Esophagus mucosa (tissue), 1 donor: ENCODE data around the gene IFT25. TPM values are rescaled to one million over a fixed set of nuclear protein-coding genes. Genes with fewer than 3 reads are reported as not detected.
A peak's percentile ranks its signal among the peaks of the same experiment; 100 is the strongest.

Source experiments
- ATAC-seq: fragments of 200-7000 bp; cut with Tn5 transposase; one replicate; pipeline ENCODE4 v1.9.1; 2020
- total RNA-seq: library from RNA; stranded (reverse); gene quantifications from one replicate; pipeline ENCODE4 v1.2.4, GENCODE V29; 2023
- donor health status: DM: yes; HTN: yes; CAD: no.

Gene IFT25
- total RNA-seq, 1 donor from 2014 or later, result 15.6 TPM

- no peak for ATAC-seq
Observed at GRCh38 chr1:53927376-53927881, 18.1 kb downstream of the IFT25 start.

DNA sequence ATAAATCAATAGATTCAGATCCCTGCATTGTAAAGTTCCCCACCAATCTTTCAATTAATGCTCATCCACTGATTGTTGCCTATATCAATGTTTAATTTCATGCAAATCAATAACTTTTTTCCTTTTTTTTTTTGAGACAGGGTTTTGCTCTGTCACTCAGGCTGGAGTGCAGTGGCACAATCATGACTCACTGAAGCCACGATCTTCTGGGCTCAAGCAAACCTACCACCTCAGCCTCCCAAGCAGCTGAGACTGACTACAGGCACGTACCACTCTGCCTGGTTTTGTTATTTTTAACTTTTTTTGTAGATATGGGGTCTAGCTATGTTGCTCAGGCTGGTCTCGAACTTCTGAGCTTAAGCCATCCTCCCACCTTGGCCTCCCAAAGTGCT lies 25.8 kb downstream of the IFT25 start:
- no peak for ATAC-seq

DNA sequence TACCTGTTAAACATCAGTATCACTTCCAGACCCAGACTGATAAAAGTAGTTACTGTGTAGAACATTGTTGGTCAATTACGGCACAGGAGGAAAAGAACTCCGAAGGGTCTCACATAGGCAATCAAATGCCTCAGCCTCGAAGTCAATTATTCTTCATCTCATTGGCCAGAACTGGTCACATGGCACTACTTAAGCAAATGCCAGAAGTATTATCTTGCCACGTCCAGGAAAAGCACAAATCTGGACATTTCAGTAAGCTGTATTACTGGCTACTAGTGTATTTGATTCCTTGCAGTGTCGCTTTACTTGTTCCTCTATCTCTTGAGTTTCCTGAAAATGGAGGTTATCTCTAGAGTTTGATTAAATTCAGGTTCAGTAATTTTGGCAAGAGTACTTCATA lies 27.2 kb downstream of the IFT25 start:
- ATAC-seq, result no peak

GRCh38 chr1:53913352-53914033 lies 32.0 kb downstream of the IFT25 start:
- no peak for ATAC-seq

GRCh38 chr1:53911442-53911841 lies 34.1 kb downstream of the IFT25 start:
- no peak for ATAC-seq

DNA sequence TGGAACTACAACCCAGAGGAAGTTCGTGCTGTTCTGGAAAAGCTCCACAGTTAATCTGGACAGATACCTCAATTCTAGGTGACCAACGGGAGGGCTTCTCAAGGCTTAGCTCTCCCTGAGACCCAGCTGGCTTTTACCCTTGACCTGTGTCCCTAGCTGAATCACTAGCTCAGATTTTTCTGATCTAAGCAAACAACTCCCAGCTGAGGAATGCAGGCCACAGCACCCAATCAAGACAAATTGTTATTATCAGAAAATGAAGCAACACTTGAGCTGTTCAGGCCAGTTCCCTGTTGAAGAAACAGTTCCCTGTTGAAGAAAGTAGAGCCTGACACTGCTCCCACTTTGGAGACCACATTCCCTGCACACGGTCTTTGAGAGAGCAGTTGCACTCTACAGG lies 35.6 kb downstream of the IFT25 start:
- no peak for ATAC-seq

- ATAC-seq, result no peak
Observed at GRCh38 chr1:53906121-53906520, 39.4 kb downstream of the IFT25 start.

GRCh38 chr1:53905509-53905908 lies 40.0 kb downstream of the IFT25 start:
- no peak for ATAC-seq

DNA sequence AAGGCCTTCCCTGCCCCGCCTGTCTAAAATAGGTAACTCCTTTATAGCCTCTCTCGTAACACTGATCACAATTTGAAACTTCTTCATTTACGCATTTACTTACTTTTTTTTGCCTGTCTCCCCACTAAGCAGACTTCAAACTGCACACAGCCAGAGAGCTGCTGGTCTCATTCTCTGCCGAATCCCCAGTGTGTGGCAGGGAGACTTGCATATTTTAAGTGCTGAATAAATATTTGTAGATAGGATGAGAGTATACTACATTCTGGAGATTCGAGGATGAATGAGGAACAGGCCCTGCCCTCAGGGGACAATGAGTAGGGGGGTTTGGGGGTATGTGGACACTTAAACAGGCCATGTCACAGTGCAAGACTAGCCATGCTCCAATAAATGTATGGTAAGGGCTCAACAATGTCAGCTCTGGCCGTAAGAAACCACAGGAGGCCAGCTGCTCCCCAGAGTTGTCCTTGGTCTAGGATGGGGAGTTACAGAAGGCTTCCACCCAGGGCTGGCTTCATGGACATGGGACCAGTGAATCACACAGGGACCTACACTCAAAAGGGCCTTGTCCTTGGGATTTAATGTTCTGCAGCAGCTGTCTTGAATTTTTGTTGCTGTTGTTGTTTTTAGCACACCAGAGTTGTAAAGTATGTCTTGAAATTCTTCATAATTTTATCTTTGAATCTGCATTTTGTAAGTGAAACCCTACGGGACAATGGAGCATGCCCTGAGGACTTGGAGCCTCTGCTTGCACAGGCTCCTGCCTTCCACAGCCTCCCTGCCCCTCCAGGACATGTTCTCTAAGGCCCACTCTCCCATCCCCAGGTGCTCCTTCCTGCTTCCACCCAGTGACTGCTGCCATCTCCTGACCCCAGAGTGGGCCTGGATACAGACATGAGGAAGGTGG lies 43.0 kb downstream of the IFT25 start:
- ATAC-seq, result no peak

DNA sequence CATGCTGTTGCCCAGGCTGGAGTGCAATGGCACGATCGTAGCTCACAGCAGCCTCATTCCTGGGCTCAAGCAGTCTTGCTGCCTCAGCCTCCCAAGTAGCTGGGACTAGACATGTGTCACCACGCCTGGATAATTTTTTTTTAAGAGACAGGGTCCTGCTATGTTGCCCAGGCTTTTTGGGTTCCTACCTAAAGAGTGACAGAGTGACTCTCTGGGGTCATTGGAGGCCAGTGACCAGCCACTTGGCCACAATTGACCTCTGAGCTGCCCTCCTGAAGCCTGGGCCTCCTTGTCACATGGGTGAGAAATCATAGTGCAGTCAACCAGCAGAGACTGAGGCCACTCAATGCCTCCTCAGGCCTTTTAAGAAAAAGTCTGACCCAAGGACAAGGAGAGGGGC lies 45.8 kb downstream of the IFT25 start:
- no peak for ATAC-seq

DNA sequence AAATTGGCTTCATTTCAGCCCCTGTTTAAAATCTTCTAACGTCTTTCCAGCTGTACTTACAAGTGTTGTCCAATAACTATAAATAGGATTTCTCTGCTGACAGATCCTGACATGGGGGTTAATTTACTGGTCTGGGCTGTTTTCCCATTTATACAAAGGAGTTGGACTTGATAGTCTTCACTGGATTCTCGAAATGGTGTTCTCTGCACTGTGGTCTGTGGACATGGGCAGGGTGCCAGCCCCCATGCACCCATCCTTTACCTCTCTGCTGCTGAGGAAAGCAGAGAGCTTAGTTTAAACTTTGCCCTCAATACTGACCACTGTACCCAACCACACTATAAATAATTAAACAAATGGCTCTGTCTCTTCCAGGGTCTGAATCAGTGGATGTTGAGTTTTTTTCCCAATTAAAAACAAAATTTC lies 46.3 kb downstream of the IFT25 start:
- no peak for ATAC-seq

GRCh38 chr1:53896635-53897229 lies 48.8 kb downstream of the IFT25 start:
- no peak for ATAC-seq

- peak; percentile 27 for ATAC-seq
Observed at GRCh38 chr1:53895421-53895820, 50.1 kb downstream of the IFT25 start.

GRCh38 chr1:53894644-53895043 lies 50.9 kb downstream of the IFT25 start:
- ATAC-seq, result no peak

DNA sequence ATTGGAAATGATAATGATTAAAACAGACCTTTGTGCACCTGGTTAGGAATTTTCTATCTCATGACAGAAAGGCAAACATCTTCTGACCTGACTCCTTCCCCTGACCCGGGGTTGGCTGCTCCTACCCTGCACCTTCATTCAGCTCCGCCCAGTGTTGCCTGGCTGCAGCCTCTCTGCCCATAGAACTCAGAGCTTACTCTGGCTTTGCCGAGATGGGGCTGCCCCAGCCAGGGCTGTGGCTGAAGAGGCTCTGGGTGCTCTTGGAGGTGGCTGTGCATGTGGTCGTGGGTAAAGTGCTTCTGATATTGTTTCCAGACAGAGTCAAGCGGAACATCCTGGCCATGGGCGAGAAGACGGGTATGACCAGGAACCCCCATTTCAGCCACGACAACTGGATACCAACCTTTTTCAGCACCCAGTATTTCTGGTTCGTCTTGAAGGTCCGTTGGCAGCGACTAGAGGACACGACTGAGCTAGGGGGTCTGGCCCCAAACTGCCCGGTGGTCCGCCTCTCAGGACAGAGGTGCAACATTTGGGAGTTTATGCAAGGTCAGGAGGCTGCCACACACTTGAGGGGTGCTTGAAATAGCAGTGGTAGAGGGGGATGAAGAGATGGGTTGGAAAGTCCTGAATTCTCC lies 51.4 kb downstream of the IFT25 start, which contains the start of gene DIO1:
Gene DIO1, plus strand, starts transcription at position 189 of the 638 bp plus-strand sequence. Its CDS starts 24 bp downstream, at position 213.
- no peak for ATAC-seq

DNA sequence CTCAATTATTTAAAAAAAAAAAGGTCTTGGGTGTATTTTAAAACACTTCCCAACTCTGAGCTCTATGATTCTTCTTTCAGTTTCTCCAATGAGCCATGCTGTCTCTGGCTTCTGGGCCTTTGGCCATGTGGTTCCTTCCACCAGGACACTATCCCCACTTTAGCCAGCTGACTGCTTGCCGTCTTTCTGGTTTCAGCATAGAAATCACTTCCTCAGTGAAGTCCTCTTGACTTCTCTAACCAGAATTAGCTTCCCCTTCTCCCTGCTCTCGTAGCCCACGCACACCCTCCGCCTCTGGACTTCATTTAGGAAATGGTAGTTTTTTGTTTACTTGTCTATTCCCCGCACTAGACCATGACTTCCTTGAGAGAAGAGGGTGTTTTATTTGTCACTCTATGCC lies 52.6 kb downstream of the IFT25 start:
- no peak for ATAC-seq

GRCh38 chr1:53891678-53892077 lies 53.8 kb downstream of the IFT25 start:
- no peak for ATAC-seq

GRCh38 chr1:53891018-53891417 lies 54.5 kb downstream of the IFT25 start:
- no peak for ATAC-seq

DNA sequence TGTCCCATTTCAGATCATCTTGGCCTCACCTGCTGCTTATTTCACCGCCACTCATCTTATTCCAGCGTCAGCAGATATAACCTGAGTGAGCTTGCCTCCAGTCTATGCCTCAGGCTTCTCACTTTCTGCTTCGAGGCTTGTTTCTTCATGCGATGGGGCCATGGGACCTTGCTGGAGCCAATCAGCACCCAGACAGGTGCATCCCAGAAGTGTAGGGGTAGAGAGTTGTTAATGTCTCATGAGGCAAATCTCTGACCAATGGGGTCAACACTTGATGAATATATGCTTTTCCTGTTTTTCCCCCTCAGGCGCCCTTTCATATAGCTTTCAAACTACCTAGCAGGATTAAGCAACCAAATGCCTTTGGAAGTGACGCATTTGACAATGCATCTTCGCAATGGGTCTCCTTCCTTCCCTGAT lies 55.0 kb downstream of the IFT25 start:
- no peak for ATAC-seq

DNA sequence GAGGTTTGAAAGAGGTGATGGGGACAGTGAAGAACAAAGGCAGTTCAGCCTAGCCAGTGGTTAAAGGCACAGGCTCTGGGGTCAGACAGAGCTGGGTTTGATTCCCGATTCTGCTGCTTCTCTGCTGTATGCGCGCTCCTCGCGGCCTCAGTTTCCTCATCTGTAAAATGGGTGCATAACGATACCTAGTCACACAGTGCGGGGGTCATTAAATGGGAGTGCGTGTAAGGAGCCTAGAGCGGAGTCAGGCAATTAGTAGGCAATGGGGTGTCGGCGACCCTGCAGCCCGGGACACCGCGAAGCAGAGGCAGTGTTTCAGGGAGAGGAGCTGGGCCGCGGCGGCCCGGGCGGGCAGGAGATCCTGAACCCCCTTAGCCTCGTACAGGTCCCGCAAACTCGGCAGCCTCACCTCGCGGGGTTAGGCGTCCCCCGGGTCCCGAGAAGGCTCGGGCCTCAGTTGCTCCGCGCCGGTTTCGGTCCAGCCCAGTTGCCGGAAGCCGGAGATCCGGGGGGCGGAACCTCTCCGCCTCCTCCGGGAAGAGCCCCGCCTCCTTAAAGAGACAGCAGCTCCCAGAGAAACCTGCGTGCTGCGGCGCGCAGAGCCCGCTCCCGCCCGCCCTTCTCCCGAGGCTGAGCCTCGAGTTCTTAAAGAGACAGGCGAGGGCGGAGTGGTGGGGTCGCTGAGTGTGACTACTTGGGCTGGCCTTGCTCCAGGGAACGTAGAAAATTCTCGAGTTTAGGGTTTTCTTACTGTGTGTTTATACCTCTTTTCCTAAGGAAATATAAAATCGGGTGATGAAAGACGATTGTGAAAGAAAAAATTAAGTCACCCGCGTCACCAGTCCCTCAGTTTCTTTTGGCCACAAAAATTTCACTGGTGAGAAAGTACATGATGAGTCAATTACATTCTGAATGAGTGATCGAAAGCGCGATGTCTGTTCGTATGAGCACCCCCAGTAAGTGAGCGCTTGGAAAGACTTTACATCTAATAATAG lies 55.9 kb downstream of the IFT25 start, which contains the start of gene YIPF1:
Gene YIPF1, minus strand, starts transcription at position 494 of the 995 bp plus-strand sequence. CDS start 860 bp downstream, outside the sequence.
- ATAC-seq, result peak; percentile 98

- ATAC-seq, result no peak
Observed at GRCh38 chr1:53888681-53889080, 56.8 kb downstream of the IFT25 start.
